MM.1S (cell line): Measurements from ENCODE around the gene TNPO3.

Experiments
- EZH2 ChIP-seq: fragments of 300-600 bp; sonication (generic); optimal IDR thresholded peaks from 2 replicates; pipeline ENCODE3; 2017; ENCODE audit warnings: low read depth, mild to moderate bottlenecking, antibody characterized with exemption, low read length, mixed read lengths
- TF ChIP-seq, protein P1 (sequence below): fragments of 300-600 bp; sonication (generic); IDR thresholded peaks from 2 replicates; pipeline ENCODE4 v1.5.1; 2016; ENCODE audit warnings: antibody characterized with exemption, low read length, mixed read lengths

- no peak for TF ChIP-seq EZH2
- TF ChIP-seq, protein P1, sequence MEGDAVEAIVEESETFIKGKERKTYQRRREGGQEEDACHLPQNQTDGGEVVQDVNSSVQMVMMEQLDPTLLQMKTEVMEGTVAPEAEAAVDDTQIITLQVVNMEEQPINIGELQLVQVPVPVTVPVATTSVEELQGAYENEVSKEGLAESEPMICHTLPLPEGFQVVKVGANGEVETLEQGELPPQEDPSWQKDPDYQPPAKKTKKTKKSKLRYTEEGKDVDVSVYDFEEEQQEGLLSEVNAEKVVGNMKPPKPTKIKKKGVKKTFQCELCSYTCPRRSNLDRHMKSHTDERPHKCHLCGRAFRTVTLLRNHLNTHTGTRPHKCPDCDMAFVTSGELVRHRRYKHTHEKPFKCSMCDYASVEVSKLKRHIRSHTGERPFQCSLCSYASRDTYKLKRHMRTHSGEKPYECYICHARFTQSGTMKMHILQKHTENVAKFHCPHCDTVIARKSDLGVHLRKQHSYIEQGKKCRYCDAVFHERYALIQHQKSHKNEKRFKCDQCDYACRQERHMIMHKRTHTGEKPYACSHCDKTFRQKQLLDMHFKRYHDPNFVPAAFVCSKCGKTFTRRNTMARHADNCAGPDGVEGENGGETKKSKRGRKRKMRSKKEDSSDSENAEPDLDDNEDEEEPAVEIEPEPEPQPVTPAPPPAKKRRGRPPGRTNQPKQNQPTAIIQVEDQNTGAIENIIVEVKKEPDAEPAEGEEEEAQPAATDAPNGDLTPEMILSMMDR: no peak
Observed at GRCh38 chr7:129101746-129102145, 46.8 kb upstream of the TNPO3 start.
